ENCODE results near the gene MBTPS1. TPM values are rescaled to one million over a fixed set of nuclear protein-coding genes. Genes with fewer than 3 reads are reported as not detected.
A peak's percentile ranks its signal among the peaks of the same experiment; 100 is the strongest.

MBTPS1 gene
- total and polyA plus RNA-seq, 9 of the 15 experiments (the other 6 are each of a cell fraction or from before 2014, with no cell fraction given), result 2.8 to 57.6 (median 43.8) TPM

- TF ChIP-seq CBX8 (IDR thresholded peaks at IDR 0.05; ENCODE audit: borderline replicate concordance, extremely low read depth, low read depth, low read length, poor library complexity, severe bottlenecking), result no peak
- peak; percentile 72 for TF ChIP-seq HCFC1 (IDR thresholded peaks at IDR 0.05; ENCODE audit: low read depth, low read length)
- TF ChIP-seq YBX1 (IDR thresholded peaks at IDR 0.05), result no peak
- no peak for TF ChIP-seq NCOA2 (IDR thresholded peaks at IDR 0.05; ENCODE audit: partially characterized antibody in 2 of 2)
- TF ChIP-seq E2F1 (CRISPR knock-in tag; IDR thresholded peaks at IDR 0.05), result peak; percentile 30; the same call in 1 of the 2 replicates
- TF ChIP-seq ZNF3 (CRISPR knock-in tag; IDR thresholded peaks at IDR 0.05), result no peak
- TF ChIP-seq KLF6 (CRISPR knock-in tag; IDR thresholded peaks at IDR 0.05; ENCODE audit: borderline replicate concordance), result no peak
- no peak for TF ChIP-seq PHF20 (IDR thresholded peaks at IDR 0.05; ENCODE audit: partially characterized antibody)
- no peak for TF ChIP-seq MCM7 (IDR thresholded peaks at IDR 0.05)
- TF ChIP-seq GTF2B (IDR thresholded peaks at IDR 0.05; ENCODE audit: extremely low read depth, insufficient read length), result no peak
- TF ChIP-seq ZNF217 (CRISPR knock-in tag; IDR thresholded peaks at IDR 0.05), result no peak
- no peak for TF ChIP-seq POLR2AphosphoS2 (IDR thresholded peaks at IDR 0.05; ENCODE audit: low read length)
- TF ChIP-seq PBX2 (CRISPR knock-in tag; IDR thresholded peaks at IDR 0.05; ENCODE audit: low read depth), result no peak
- no peak for TF ChIP-seq PBX2 (tag; conservative IDR thresholded peaks at IDR 0.05; ENCODE audit: low read depth)
- no peak for TF ChIP-seq ZNF740 (CRISPR knock-in tag; IDR thresholded peaks at IDR 0.05)
- no peak for TF ChIP-seq ZNF740 (tag; IDR thresholded peaks at IDR 0.05)
- TF ChIP-seq EHMT2 (IDR thresholded peaks at IDR 0.05), result no peak
Measured at GRCh38 chr16:84116720-84117493, at the start of gene MBTPS1 (continued).
